Pancreas (tissue), 10 donors: Measurements from ENCODE around the gene ARHGAP23. TPM values are rescaled to one million over a fixed set of nuclear protein-coding genes. Genes with fewer than 3 reads are reported as not detected.
"Not testable (repeated sequence)": the region's sequence is repeated elsewhere in the genome, so short reads cannot be mapped to it uniquely, and the experiment has no call there.

Source experiments
- ATAC-seq, 4 donors: fragments of 200-7000 bp; cut with Tn5 transposase; one replicate each; pipeline versions ENCODE4 v1.8.0 to v1.9.1; 2020; ENCODE audit warnings: mild to moderate bottlenecking in 4 of 4, moderate library complexity in 4 of 4
- DNase-seq, 6 donors: peaks; one replicate each; pipeline ENCODE4 v3.0.0-alpha.2; 2020
- FAIRE-seq: peaks from 2 replicates; lab custom pipeline; 2012; peaks lifted over from hg19 to GRCh38; lab: Jason Lieb, UNC
- H3K27ac ChIP-seq, 4 donors: fragments of 200-600 bp; sonication (generic); 1 replicate in 3 of 4; 2 replicates in 1 of 4; pipeline versions ENCODE4 v1.5.0 to v1.8.0; 2020
- H3K27me3 ChIP-seq, 4 donors: fragments of 200-600 bp; one replicate each; pipeline ENCODE4 v1.8.0; 2021
- H3K36me3 ChIP-seq, 3 donors: fragments of 200-600 bp; sonication (generic) in 1 of 3; one replicate each; pipeline versions ENCODE4 v1.5.0 to v1.8.0; 2020 to 2021
- H3K4me1 ChIP-seq, 3 donors: fragments of 200-600 bp; one replicate each; pipeline ENCODE4 v1.8.0; 2021
- H3K4me3 ChIP-seq, 4 donors: fragments of 200-600 bp; sonication (generic) in 2 of 4; one replicate each; pipeline versions ENCODE4 v1.5.0 to v1.8.0; 2020 to 2021
- H3K9me3 ChIP-seq, 4 donors: fragments of 200-600 bp; one replicate each; pipeline ENCODE4 v1.8.0; 2021
- WGBS, 2 donors: extraction: QIAGEN DNeasy Blood & Tissue Kit; methylation state at CpG; one replicate each; pipeline ENCODE4 v1.1.7; 2013; 5-methylcytosine and 5-hydroxymethylcytosine counted together
- intact Hi-C, 3 donors: fragments of 100-400 bp; cut with DNase I; formaldehyde crosslinking; loops; one replicate each; pipeline versions ENCODE4 v1.11.1 to v1.14.2; 2022
- polyA plus RNA-seq, 2 donors: library from polyadenylated mRNA; stranded (reverse); fragments of 200-250 nt; gene quantifications; one replicate each; pipeline ENCODE4 v1.2.3, GENCODE V29; 2013
- total RNA-seq, 6 donors: library from RNA; stranded (reverse); fragmentation: NEBNext Ultra II Directional in 4 of 6; extraction: Animal tissue kit (Norgen Biotek cat#: 25700) in 4 of 6; gene quantifications; one replicate each; pipeline versions ENCODE4 v1.2.1 to v1.2.4, GENCODE V29; 2021 to 2023
- TF ChIP-seq, protein P1 (sequence below), 4 donors: fragments of 200-600 bp; sonication (generic) in 3 of 4; IDR thresholded peaks; one replicate each; pipeline versions ENCODE4 v1.5.0 to v1.8.0; 2021; ENCODE audit warnings: antibody characterized with exemption in 4 of 4
- donor health status: healthy with polysubstance abuse.
- donor health status: DM: no; HTN: no; CAD: no; lungs with moderate emphysema.
- donor health status: DM: no; HTN: no; CAD: no.
- donor health status: control.
- donor health status: control.
- donor health status: Bipolar disorder and iron deficiency.
- donor health status: DM: yes; HTN: yes; CAD: no.
- donor health status: DM: no; HTN: no; CAD: no.
- donor health status: DM: no; HTN: no; CAD: no.
- donor health status: DM: yes; HTN: yes; CAD: no.

ARHGAP23 gene
- total and polyA plus RNA-seq, 8 donors: 2.5 to 7.1 (median 3.9) TPM

DNA sequence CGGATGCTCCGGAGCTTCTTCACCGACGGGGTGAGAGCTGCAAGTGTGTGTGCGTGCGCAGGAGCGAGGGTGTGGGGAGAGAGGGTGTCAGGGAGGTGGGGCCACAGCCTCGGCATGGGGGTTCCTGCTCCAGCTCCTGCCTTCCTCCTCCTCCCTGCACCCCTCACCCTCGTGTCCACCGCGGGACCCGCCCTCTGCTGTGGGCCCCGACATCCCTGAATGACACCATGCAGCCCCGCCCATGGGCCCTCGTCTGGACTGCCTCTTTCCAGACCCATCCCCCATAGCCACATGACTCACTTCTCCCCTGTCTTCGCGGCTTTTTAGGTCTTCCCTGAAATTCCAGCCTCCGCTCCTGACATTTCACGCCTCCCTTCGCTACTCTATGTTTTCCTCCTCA lies 41.6 kb downstream of the ARHGAP23 start:
- TF ChIP-seq, protein P1, sequence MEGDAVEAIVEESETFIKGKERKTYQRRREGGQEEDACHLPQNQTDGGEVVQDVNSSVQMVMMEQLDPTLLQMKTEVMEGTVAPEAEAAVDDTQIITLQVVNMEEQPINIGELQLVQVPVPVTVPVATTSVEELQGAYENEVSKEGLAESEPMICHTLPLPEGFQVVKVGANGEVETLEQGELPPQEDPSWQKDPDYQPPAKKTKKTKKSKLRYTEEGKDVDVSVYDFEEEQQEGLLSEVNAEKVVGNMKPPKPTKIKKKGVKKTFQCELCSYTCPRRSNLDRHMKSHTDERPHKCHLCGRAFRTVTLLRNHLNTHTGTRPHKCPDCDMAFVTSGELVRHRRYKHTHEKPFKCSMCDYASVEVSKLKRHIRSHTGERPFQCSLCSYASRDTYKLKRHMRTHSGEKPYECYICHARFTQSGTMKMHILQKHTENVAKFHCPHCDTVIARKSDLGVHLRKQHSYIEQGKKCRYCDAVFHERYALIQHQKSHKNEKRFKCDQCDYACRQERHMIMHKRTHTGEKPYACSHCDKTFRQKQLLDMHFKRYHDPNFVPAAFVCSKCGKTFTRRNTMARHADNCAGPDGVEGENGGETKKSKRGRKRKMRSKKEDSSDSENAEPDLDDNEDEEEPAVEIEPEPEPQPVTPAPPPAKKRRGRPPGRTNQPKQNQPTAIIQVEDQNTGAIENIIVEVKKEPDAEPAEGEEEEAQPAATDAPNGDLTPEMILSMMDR (IDR thresholded peaks at IDR 0.05): no peak
- H3K27ac ChIP-seq: no peak overlapping the region
- intact Hi-C loops: no loop called here
- H3K4me3 ChIP-seq: no peak overlapping the region
- no peaks in the 10 kb centered on the region for H3K4me1 ChIP-seq
- H3K27me3 ChIP-seq: no peaks in the 10 kb centered on the region
- 68 to 83% methylated on average over 12 to 20 of the region's 20 CpGs for WGBS, 2 donors
- FAIRE-seq (no peak), DNase-seq (no peak), ATAC-seq (no peak)
- H3K36me3 ChIP-seq: no peaks in the 10 kb centered on the region
- H3K9me3 ChIP-seq: no peaks in the 10 kb centered on the region

DNA sequence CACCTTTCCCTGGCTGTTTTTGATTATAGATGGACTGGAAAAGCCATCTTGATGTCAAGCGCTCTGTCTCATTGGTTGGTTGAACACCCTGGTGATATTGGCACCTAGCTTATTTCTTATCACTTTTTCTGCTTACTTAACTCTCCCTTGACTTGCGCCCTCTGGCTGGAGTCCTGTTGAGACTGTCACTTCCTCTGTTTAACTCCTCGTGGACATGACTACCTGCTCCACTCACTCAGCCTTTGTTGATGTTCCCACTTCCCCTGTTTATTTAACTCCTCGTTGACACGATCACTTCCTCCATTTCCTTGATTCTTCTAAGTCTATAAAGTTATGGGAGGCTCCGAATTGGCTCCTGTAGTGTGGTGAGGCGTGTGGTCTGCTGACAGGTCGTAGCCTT lies 43.0 kb downstream of the ARHGAP23 start:
- DNase-seq, H3K27me3 ChIP-seq, FAIRE-seq, H3K36me3 ChIP-seq, intact Hi-C loops, H3K4me1 ChIP-seq, H3K4me3 ChIP-seq, H3K9me3 ChIP-seq, H3K27ac ChIP-seq: not testable (repeated sequence)
- 48 to 49% methylated on average over 8 of the region's 8 CpGs for WGBS, 2 donors
- peak; percentile 58 to 90 (median 65) for ATAC-seq

DNA sequence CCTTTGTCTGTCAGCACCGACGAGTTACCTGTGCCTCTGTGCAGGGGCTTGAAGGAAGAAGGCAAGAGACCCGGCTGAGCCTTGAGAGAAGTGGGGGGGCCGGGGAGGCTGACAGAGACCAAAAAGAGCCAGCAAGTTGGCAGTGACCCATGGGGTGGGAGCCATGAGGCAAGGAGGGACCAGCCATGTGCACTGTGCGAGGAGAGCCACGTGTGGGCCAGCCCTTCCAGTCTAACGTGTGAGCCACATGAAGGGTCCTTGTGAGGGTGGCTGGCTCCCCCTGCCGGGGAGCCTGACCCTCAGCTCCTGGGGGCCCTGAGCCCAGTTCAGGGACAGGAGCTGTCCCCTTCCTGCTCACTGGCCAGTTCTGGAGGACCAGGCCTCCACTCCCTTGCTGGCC lies 46.4 kb downstream of the ARHGAP23 start:
- H3K36me3 ChIP-seq, H3K27me3 ChIP-seq, FAIRE-seq, H3K4me1 ChIP-seq, H3K4me3 ChIP-seq, ATAC-seq, DNase-seq, H3K9me3 ChIP-seq, H3K27ac ChIP-seq: not testable (repeated sequence)
- WGBS, 2 donors: 56 to 63% methylated on average over 8 of the region's 8 CpGs
- intact Hi-C loops: loop anchor here in 1 of 3 donors (5.0 kb wide), 1 partner anchor 37 kb away; no protein-coding TSS in a partner anchor

DNA sequence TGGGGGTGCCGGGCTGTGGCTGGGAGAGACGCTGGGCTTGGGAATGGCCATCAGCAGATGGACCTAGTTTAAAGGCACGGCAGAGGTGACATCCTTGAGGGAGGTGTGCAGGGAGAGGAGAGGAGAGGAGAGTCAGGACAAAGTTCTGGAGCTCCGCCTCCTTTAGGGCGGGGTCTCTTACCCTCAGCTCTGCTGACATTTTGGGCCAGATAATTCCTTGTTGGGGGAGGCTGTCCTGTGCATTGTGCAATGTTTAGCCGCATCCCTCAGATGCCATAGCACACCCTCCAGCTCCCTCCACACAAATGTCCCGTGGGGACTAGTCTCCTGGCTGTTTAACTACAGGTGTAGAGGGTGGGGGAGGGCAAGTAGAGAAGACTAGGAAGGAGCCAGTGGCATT lies 48.3 kb downstream of the ARHGAP23 start:
- no peak for ATAC-seq
- Histone ChIP-seq H3K36me3 (no peaks in the 10 kb centered on the region), H3K9me3 (no peaks in the 10 kb centered on the region), H3K27me3 (no peaks in the 10 kb centered on the region), H3K4me1 (no peaks in the 10 kb centered on the region), H3K27ac (no peak overlapping the region), H3K4me3 (no peak overlapping the region)
- no peak for DNase-seq
- FAIRE-seq: no peak
- TF ChIP-seq, protein P1 (IDR thresholded peaks at IDR 0.05): no peak
- WGBS, 2 donors: 60 to 63% methylated on average over 7 of the region's 7 CpGs
- intact Hi-C loops: loop anchor here in 1 of 3 donors (5.0 kb wide), 1 partner anchor 39 kb away; no protein-coding TSS in a partner anchor

DNA sequence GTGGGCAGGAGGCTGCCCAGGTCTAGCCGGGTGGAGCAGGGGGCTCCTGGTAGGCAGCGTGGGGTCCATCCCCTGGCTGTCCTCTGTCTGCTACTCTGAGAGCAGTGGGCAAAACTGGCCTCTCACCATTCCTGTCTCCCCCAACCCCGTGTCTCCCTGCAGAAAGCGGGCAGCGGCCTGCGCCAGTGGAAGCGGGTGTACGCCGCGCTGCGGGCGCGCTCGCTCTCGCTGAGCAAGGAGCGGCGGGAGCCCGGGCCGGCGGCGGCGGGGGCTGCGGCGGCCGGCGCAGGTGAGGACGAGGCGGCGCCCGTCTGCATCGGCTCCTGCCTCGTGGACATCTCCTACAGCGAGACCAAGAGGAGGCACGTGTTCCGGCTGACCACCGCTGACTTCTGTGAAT lies 49.2 kb downstream of the ARHGAP23 start:
- H3K36me3 ChIP-seq, ATAC-seq, H3K4me3 ChIP-seq, DNase-seq, H3K27me3 ChIP-seq, H3K9me3 ChIP-seq, FAIRE-seq, H3K27ac ChIP-seq, H3K4me1 ChIP-seq: not testable (repeated sequence)
- WGBS, 2 donors: 87 to 95% methylated on average over 27 to 36 of the region's 36 CpGs
- intact Hi-C loops: loop anchor here in 1 of 3 donors (5.0 kb wide), 1 partner anchor 40 kb away; no protein-coding TSS in a partner anchor

DNA sequence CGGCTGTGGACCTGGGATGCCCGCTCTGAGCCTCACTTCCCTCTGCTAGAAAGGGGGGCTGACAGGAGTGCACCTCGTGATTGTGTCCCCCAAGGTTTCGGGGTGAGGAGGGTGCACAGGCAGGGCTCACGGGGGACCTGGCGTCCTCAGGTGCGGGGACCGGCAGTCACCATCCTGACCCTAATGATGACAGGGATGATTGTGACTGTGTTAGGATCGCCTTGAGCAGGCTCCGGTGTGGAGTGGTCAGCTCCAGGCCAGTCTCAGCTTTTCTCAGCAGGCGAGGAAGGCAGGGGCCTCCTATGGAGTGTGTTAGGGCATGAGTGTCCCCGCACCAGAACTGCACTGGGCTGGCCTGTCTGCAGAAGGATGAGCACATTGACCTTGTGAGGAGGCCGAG lies 49.7 kb downstream of the ARHGAP23 start:
- ATAC-seq, DNase-seq, H3K9me3 ChIP-seq, H3K36me3 ChIP-seq, H3K27me3 ChIP-seq, H3K4me3 ChIP-seq, H3K4me1 ChIP-seq, H3K27ac ChIP-seq, FAIRE-seq: not testable (repeated sequence)
- 84 to 87% methylated on average over 13 of the region's 13 CpGs for WGBS, 2 donors
- intact Hi-C loops: loop anchor here in 1 of 3 donors (5.0 kb wide), 1 partner anchor 41 kb away; no protein-coding TSS in a partner anchor

DNA sequence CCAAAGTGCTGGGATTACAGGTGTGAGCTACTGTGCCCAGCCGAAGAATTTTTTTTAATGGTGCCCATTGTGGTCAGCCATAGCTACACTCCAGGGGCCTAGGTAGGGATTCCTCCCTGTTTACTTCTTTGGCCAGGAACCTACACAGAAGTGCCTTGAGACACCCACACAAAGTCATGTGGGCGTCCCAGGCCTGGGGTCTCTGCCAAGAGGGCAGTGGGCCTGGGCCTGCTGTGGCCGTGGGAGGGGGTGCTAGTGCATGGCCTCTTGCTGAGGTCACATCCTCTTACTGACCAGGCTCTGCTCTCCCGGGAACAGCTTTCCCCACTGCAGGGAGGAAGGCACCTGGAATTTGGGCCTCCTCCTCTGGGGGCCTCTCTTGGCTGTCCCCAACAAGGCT lies 50.4 kb downstream of the ARHGAP23 start:
- H3K27ac ChIP-seq, H3K4me1 ChIP-seq, H3K36me3 ChIP-seq, H3K9me3 ChIP-seq, H3K27me3 ChIP-seq, FAIRE-seq, H3K4me3 ChIP-seq, ATAC-seq: not testable (repeated sequence)
- intact Hi-C loops: loop anchor here in 1 of 3 donors (5.0 kb wide), 1 partner anchor 41 kb away; no protein-coding TSS in a partner anchor
- 82 to 92% methylated on average over 3 to 4 of the region's 4 CpGs for WGBS, 2 donors
- DNase-seq: peak in 1 of 6 donors; percentile 43

DNA sequence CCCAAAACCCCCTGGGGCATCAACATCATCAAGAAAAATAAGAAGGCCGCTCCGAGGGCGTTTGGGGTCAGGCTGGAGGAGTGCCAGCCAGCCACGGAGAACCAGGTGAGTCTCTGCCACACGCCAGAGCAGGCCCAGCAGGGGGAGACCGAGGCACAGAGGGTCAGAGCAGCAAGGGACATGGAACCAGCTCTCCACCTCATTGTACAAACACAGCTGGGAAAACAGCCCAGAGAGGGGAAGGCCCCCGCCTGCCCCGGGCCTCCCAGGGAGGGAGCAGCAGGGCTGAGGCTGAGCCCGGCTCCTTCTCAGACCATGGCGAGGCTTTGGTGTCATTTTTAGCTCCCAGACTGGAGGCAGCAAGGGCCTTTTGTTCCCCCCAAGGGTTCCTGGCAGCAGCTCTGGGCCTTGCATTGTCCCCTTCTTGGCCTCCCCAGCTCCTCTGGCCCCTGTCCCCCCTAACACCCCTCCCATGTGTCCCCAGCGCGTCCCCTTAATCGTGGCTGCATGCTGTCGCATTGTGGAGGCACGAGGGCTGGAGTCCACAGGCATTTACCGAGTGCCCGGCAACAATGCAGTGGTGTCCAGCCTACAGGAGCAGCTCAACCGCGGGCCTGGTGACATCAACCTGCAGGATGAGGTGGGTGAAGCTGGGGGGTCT lies 53.9 kb downstream of the ARHGAP23 start:
- ATAC-seq, H3K27me3 ChIP-seq, H3K4me1 ChIP-seq, H3K4me3 ChIP-seq, intact Hi-C loops, FAIRE-seq, H3K9me3 ChIP-seq, H3K36me3 ChIP-seq, H3K27ac ChIP-seq, DNase-seq: not testable (repeated sequence)
- WGBS, 2 donors: 61 to 65% methylated on average over 17 to 19 of the region's 19 CpGs

DNA sequence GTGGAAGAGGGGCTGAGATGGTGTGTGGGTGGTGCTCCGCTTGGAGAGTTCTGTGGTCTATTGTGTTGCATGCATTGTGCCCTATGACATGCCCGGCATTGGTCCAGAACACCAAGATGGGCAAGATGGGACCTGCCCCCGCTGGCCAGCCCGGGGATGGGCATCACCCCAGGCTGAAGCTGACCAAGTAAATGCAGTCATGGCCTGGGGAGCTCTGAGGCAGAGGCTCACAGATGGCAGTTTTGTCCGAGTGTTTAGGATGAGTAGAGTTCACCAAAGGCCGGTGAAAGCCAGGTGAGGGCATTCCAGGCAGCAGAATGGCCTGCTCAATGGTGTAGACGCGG lies 54.4 kb downstream of the ARHGAP23 start:
- FAIRE-seq, H3K9me3 ChIP-seq, intact Hi-C loops, ATAC-seq, H3K36me3 ChIP-seq, H3K27me3 ChIP-seq, H3K4me1 ChIP-seq, DNase-seq, H3K27ac ChIP-seq, H3K4me3 ChIP-seq: not testable (repeated sequence)
- 90 to 94% methylated on average over 8 of the region's 8 CpGs for WGBS, 2 donors
